H1 (cell line): ENCODE results near the gene TIGD2. TPM values are rescaled to one million over a fixed set of nuclear protein-coding genes. Genes with fewer than 3 reads are reported as not detected.

Experiments used
- CTCF ChIA-PET: fragments of 300-600 bp; sonication (Branson Sonifier 250); formaldehyde crosslinking; loops from one replicate; lab custom pipeline; 2021; ENCODE audit not compliant: partially characterized antibody; lab: Charles Lee
- POLR2A ChIA-PET: fragments of 300-600 bp; sonication (Branson Sonifier 250); formaldehyde crosslinking; loops from one replicate; lab custom pipeline; 2021; ENCODE audit warnings: inconsistent platforms; ENCODE audit not compliant: partially characterized antibody; lab: Charles Lee
- DNase-seq, 2 experiments: peaks; one replicate each; pipeline versions ENCODE4 v3.0.0 to v3.0.0-alpha.2; 2010 to 2022; ENCODE audit warnings: low spot score in 2 of 2, low read depth in 1 of 2, mixed read lengths in 1 of 2
- FAIRE-seq: peaks from 2 replicates; lab custom pipeline; 2011; peaks lifted over from hg19 to GRCh38; lab: Jason Lieb, UNC
- H2AFZ ChIP-seq: 2 replicates; pipeline ENCODE4 v1.8.1; 2012; ENCODE audit warnings: low read length, inconsistent platforms
- H2AK5ac ChIP-seq: 2 replicates; pipeline ENCODE4 v1.6.1; 2013; ENCODE audit warnings: low read depth, low read length
- H2BK120ac ChIP-seq: replicated peaks from 2 replicates; pipeline ENCODE3; 2013; ENCODE audit warnings: low read depth, low read length, inconsistent platforms
- H2BK12ac ChIP-seq: 2 replicates; pipeline ENCODE4 v1.6.1; 2013; ENCODE audit warnings: low read depth, low read length
- H2BK15ac ChIP-seq: 2 replicates; pipeline ENCODE4 v1.6.1; 2013; ENCODE audit warnings: low read length
- H2BK20ac ChIP-seq: 2 replicates; pipeline ENCODE4 v1.6.1; 2013; ENCODE audit warnings: low read length
- H2BK5ac ChIP-seq: 2 replicates; pipeline ENCODE4 v1.6.1; 2013; ENCODE audit warnings: low read depth, low read length
- H3K14ac ChIP-seq: 2 replicates; pipeline ENCODE4 v1.6.1; 2013; ENCODE audit warnings: inconsistent platforms; ENCODE audit not compliant: insufficient read length
- H3K18ac ChIP-seq: 2 replicates; pipeline ENCODE4 v1.6.1; 2013; ENCODE audit warnings: low read length; ENCODE audit errors: extremely low read depth
- H3K23ac ChIP-seq: 2 replicates; pipeline ENCODE4 v1.6.1; 2013; ENCODE audit warnings: inconsistent platforms; ENCODE audit not compliant: insufficient read length
- H3K23me2 ChIP-seq: 2 replicates; pipeline ENCODE4 v1.6.1; 2013; ENCODE audit warnings: low read depth, low read length
- H3K27ac ChIP-seq: 2 replicates; pipeline ENCODE4 v1.6.1; 2011; ENCODE audit warnings: low read depth, low read length, inconsistent platforms
- H3K27me3 ChIP-seq, 4 experiments: replicated peaks in 1 of 4; 1 replicate in 1 of 4; 2 replicates in 3 of 4; pipeline versions ENCODE4 v1.6.1 to v1.8.1; 2011 to 2013; ENCODE audit warnings: low read length in 3 of 4, mild to moderate bottlenecking in 3 of 4, inconsistent platforms in 2 of 4, mixed read lengths in 2 of 4, moderate library complexity in 1 of 4; ENCODE audit not compliant: control insufficient read depth in 3 of 4, insufficient read depth in 3 of 4; ENCODE audit errors: extremely low read depth in 1 of 4
- H3K36me3 ChIP-seq, 4 experiments: 2 replicates each; pipeline versions ENCODE4 v1.6.1 to v1.8.1; 2011 to 2013; ENCODE audit warnings: mild to moderate bottlenecking in 4 of 4, low read length in 3 of 4, moderate library complexity in 2 of 4, control low read depth in 1 of 4, inconsistent platforms in 1 of 4; ENCODE audit not compliant: insufficient read depth in 4 of 4, control insufficient read depth in 2 of 4
- H3K4ac ChIP-seq: replicated peaks from 2 replicates; pipeline ENCODE3; 2013; ENCODE audit warnings: low read length, low read depth, mixed read lengths, inconsistent platforms; ENCODE audit not compliant: insufficient read length
- H3K4me1 ChIP-seq, 4 experiments: replicated peaks in 1 of 4; 1 replicate in 1 of 4; 2 replicates in 3 of 4; pipeline versions ENCODE4 v1.6.1 to v1.8.1; 2011 to 2013; ENCODE audit warnings: low read length in 3 of 4, inconsistent platforms in 2 of 4, mixed read lengths in 1 of 4; ENCODE audit not compliant: insufficient read depth in 4 of 4, control insufficient read depth in 3 of 4
- H3K4me2 ChIP-seq, 2 experiments: 2 replicates each; pipeline versions ENCODE4 v1.6.1 to v1.8.1; 2011 to 2013; ENCODE audit warnings: low read depth in 2 of 2, low read length in 2 of 2, control low read depth in 1 of 2, inconsistent platforms in 1 of 2, mild to moderate bottlenecking in 1 of 2; ENCODE audit not compliant: insufficient read depth in 1 of 2
- H3K4me3 ChIP-seq, 4 experiments: fragments of 200-600, 300-600 bp in 1 of 4; sonication (generic), shearing (Covaris generic), sonication (Bioruptor Twin) in 1 of 4; 2 replicates each; pipeline versions ENCODE4 v1.5.1 to v1.8.1; 2011 to 2016; ENCODE audit warnings: low read length in 4 of 4, low read depth in 3 of 4, control low read depth in 2 of 4, inconsistent platforms in 2 of 4, mild to moderate bottlenecking in 2 of 4, mixed read lengths in 1 of 4, moderate library complexity in 1 of 4; ENCODE audit not compliant: insufficient read depth in 2 of 4; ENCODE audit errors: extremely low read depth in 1 of 4
- H3K56ac ChIP-seq: replicated peaks from 2 replicates; pipeline ENCODE3; 2013; ENCODE audit warnings: low read depth, mild to moderate bottlenecking, mixed read lengths, low read length, inconsistent platforms; ENCODE audit not compliant: insufficient read length
- H3K79me1 ChIP-seq: 2 replicates; pipeline ENCODE4 v1.6.1; 2013; ENCODE audit warnings: low read depth, low read length, control low read depth
- H3K79me2 ChIP-seq, 2 experiments: 2 replicates each; pipeline versions ENCODE4 v1.6.1 to v1.8.1; 2012 to 2013; ENCODE audit warnings: low read length in 2 of 2, mild to moderate bottlenecking in 2 of 2, inconsistent platforms in 1 of 2; ENCODE audit not compliant: insufficient read depth in 2 of 2, control insufficient read depth in 1 of 2
- H3K9ac ChIP-seq, 4 experiments: replicated peaks in 1 of 4; 1 replicate in 1 of 4; 2 replicates in 3 of 4; pipeline versions ENCODE4 v1.6.1 to v1.8.1; 2011 to 2013; ENCODE audit warnings: low read depth in 3 of 4, low read length in 3 of 4, control low read depth in 2 of 4, mild to moderate bottlenecking in 2 of 4, moderate library complexity in 2 of 4, inconsistent platforms in 1 of 4; ENCODE audit errors: extremely low read depth in 1 of 4
- H3K9me3 ChIP-seq, 2 experiments: 2 replicates each; pipeline versions ENCODE4 v1.6.1 to v1.8.1; 2012 to 2013; ENCODE audit warnings: mild to moderate bottlenecking in 2 of 2, moderate library complexity in 2 of 2, control low read depth in 1 of 2, inconsistent platforms in 1 of 2, low read depth in 1 of 2, low read length in 1 of 2, mixed read lengths in 1 of 2; ENCODE audit not compliant: insufficient read depth in 2 of 2
- H4K20me1 ChIP-seq, 2 experiments: replicated peaks in 1 of 2; 2 replicates each; pipeline versions ENCODE3 to v1.8.1; 2011 to 2013; ENCODE audit warnings: inconsistent platforms in 2 of 2, low read length in 2 of 2, mild to moderate bottlenecking in 1 of 2; ENCODE audit not compliant: insufficient read depth in 2 of 2, control insufficient read depth in 1 of 2
- H4K5ac ChIP-seq: 2 replicates; pipeline ENCODE4 v1.6.1; 2013; ENCODE audit warnings: low read length, low read depth, mixed read lengths, inconsistent platforms; ENCODE audit not compliant: insufficient read length
- H4K8ac ChIP-seq: 2 replicates; pipeline ENCODE4 v1.8.0; 2013; ENCODE audit warnings: mild to moderate bottlenecking, moderate library complexity, low read length, inconsistent platforms; ENCODE audit not compliant: insufficient read depth; ENCODE audit errors: extremely low read depth
- H4K91ac ChIP-seq: replicated peaks from 2 replicates; pipeline ENCODE3; 2013; ENCODE audit warnings: low read length, mixed read lengths, inconsistent platforms; ENCODE audit not compliant: insufficient read length
- CBX5 ChIP-seq: fragments of 300-800, 300-1000 bp; sonication (generic); IDR thresholded peaks from 2 replicates; pipeline ENCODE4 v1.7.1; 2016; ENCODE audit warnings: antibody characterized with exemption, low read length, low read depth
- GABPA ChIP-seq: IDR thresholded peaks from 2 replicates; pipeline ENCODE4 v1.6.1; 2011; ENCODE audit warnings: mild to moderate bottlenecking, low read length, moderate library complexity, borderline replicate concordance; ENCODE audit not compliant: insufficient read depth
- SRF ChIP-seq: IDR thresholded peaks from 2 replicates; pipeline ENCODE4 v1.6.1; 2011; ENCODE audit warnings: mild to moderate bottlenecking, low read depth, low read length, moderate library complexity
- TAF1 ChIP-seq: IDR thresholded peaks from 2 replicates; pipeline ENCODE4 v1.6.1; 2011; ENCODE audit warnings: mild to moderate bottlenecking, low read depth, low read length
- WGBS, 2 experiments: shearing (Covaris generic) in 1 of 2; methylation state at CpG; one replicate each; pipeline versions ENCODE4 v1.1.6 to v1.1.7; 2013 to 2015; ENCODE audit warnings: low lambda C conversion rate in 2 of 2, mixed read lengths in 2 of 2, inconsistent platforms in 1 of 2, low coverage in 1 of 2, missing lambda C conversion rate in 1 of 2; ENCODE audit not compliant: insufficient replicate concordance in 2 of 2, insufficient coverage in 1 of 2, insufficient read length in 1 of 2; ENCODE audit errors: extremely low coverage in 1 of 2, missing lambda C conversion rate in 1 of 2; 5-methylcytosine and 5-hydroxymethylcytosine counted together
- polyA plus RNA-seq, 7 experiments: library from polyadenylated mRNA; depleted of rRNA in 3 of 7; stranded (reverse) in 5 of 7; unstranded in 2 of 7; fragments of >200 nt in 5 of 7; fragments of 200-250 nt in 2 of 7; gene quantifications; 1 replicate in 5 of 7; 2 replicates in 1 of 7; 4 replicates in 1 of 7; pipeline versions ENCODE4 v1.2.1 to v1.2.3, GENCODE V29; 2011 to 2013; ENCODE audit warnings: missing spikeins in 2 of 7, mixed read lengths in 2 of 7
- total RNA-seq: library from RNA; stranded (reverse); fragmentation: NEBNext Ultra II Directional; extraction: Animal tissue kit (Norgen Biotek cat#: 25700); gene quantifications from 2 replicates; pipeline ENCODE4 v1.2.1, GENCODE V29; 2021

The TIGD2 gene
- total and polyA plus RNA-seq, 2 of the 8 experiments (the other 6 are each of a cell fraction or from before 2014, with no cell fraction given) = 2.4 to 5.7 TPM

DNA sequence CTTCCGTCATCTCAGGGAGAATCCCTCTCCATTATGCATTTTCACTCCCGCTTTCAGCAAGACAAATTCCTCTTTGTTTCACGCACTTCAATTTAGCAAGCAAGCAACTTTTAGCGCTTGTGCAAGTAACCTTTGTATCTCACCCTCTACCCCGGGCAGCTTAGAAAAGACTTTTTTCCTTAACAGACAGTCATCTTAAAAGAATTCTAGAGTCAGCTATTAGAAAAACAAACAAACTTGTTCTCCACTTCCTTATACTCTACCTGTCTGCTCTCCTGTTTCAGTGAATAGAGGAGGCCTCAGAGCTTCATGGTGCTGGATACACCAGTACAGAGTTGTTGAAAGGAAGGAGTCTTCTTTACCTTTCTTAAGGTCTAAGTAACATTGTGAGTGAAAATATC lies 12.1 kb downstream of the TIGD2 start:
- Histone ChIP-seq H4K8ac (no peak overlapping the region), H3K79me1 (no peaks in the 10 kb centered on the region), H3K4ac (no peak overlapping the region), H3K27me3 (no peaks in the 10 kb centered on the region), H4K91ac (no peak overlapping the region), H3K23ac (no peak overlapping the region), H3K4me2 (no peak overlapping the region), H2BK5ac (no peak overlapping the region), H3K9me3 (peaks cover 0 to 5% of the 10 kb centered on the region in 2 experiments; a peak in 1 of 4 replicates), H3K4me1 (no peaks in the 10 kb centered on the region), H2AFZ (no peak overlapping the region), H2BK120ac (no peak overlapping the region), H2BK12ac (no peak overlapping the region), H3K4me3 (no peak overlapping the region; a peak in 1 of 8 replicates), H3K9ac (no peak overlapping the region), H2BK20ac (no peak overlapping the region), H4K20me1 (no peaks in the 10 kb centered on the region), H2BK15ac (no peak overlapping the region), H3K27ac (no peak overlapping the region), H3K56ac (no peak overlapping the region), H3K79me2 (no peaks in the 10 kb centered on the region), H3K18ac (no peak overlapping the region), H2AK5ac (no peak overlapping the region), H4K5ac (no peak overlapping the region), H3K36me3 (0 out of 8 replicates have a peak, but pooled peaks cover 0 to 3% (median 0%) of the 10 kb centered on the region in 4 experiments), H3K14ac (no peak overlapping the region), H3K23me2 (no peaks in the 10 kb centered on the region)
- ChIA-PET CTCF (interaction anchor here (0.6 kb wide), 1 partner anchor 186 kb away, joined by 3 read pairs; no protein-coding TSS in a partner anchor), POLR2A (no interaction called here)
- 89% methylated on average over 5 of the region's 5 CpGs; no CpG with 5 or more reads in 1 of the 2 experiments for WGBS, 2 experiments
- no peak for DNase-seq
- TF ChIP-seq GABPA (no peak), TAF1 (no peak), SRF (no peak), CBX5 (no peak)
- no peak for FAIRE-seq
